NCI-H1048 (cell line): ENCODE data around the gene PRAMEF25.
"Not testable (repeated sequence)": the region's sequence is repeated elsewhere in the genome, so short reads cannot be mapped to it uniquely, and the experiment has no call there.

Experiments used
- DNase-seq: peaks from one replicate; lab custom pipeline; 2025; lab: John Stamatoyannopoulos, UW

Gene PRAMEF25

DNA sequence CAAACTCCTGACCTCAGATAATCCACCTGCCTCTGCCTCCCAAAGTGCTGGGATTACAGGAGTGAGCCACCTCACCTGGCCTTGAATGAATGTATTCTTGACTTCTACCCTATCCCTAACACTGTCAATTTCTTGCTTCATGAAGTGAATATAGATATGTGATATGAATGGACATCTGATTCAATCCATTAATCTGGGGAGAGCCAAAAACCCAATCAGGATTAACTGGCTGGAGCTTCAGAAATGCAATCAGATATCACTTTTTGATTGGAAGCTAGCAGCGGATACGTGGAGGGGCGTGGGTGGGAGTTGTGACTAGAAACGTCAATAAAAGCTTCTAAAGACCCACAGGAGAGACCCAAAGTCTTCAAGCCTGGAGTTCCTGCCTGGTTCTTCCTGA is at the start of gene PRAMEF25:
TSS of gene PRAMEF25 (plus strand) at position 301 of the 400 bp plus-strand sequence. CDS start 2,920 bp downstream, outside the sequence.
- DNase-seq, result not testable (repeated sequence)

DNA sequence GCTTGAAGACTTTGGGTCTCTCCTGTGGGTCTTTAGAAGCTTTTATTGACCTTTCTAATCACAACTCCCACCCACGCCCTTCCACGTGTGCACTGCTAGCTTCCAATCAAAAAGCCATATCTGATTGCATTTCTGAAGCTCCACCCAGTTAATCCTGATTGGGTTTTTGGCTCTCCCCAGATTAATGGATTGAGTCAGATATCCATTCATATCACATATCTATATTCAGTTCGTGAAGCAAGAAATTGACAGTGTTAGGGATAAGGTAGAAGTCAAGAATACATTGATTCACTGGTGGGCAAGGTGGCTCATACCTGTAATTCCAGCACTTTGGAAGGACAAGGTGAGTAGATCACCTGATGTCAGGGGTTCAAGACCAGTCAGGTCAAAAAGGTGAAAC is 14.1 kb upstream of the PRAMEF25 start, which contains the start of gene PRAMEF27:
TSS of gene PRAMEF27 (minus strand) at position 101 of the 400 bp plus-strand sequence. CDS start 2,916 bp downstream, outside the sequence.
- DNase-seq, result not testable (repeated sequence)

GRCh38 chr1:13116754-13117153 is 46.2 kb downstream of the PRAMEF25 start, which contains the start of gene HNRNPCL2:
HNRNPCL2 (minus strand) TSS chr1:13116854; CDS start chr1:13116400, 454 bp downstream.
- not testable (repeated sequence) for DNase-seq
